HT-29 (cell line): ENCODE measurements around the gene IAPP. TPM values are rescaled to one million over a fixed set of nuclear protein-coding genes. Genes with fewer than 3 reads are reported as not detected.
"Not testable (repeated sequence)": the region's sequence is repeated elsewhere in the genome, so short reads cannot be mapped to it uniquely, and the experiment has no call there.

Experiments used
- DNase-seq: peaks from one replicate; pipeline ENCODE4 v3.0.0-alpha.2; 2015; ENCODE audit warnings: low spot score
- total RNA-seq: library from RNA; depleted of rRNA; stranded (reverse); fragments of >200 nt; shearing (Covaris generic); gene quantifications from 2 replicates; pipeline ENCODE4 v1.2.3, GENCODE V29; 2014; rRNA removed

Gene IAPP
- not detected in 2 replicates for total RNA-seq

- DNase-seq = no peak
These were observed at the start of gene IAPP for GRCh38 chr12:21372602-21373001. IAPP (plus strand) TSS chr12:21372902; CDS start chr12:21373352, 450 bp downstream.

- DNase-seq = no peak
These were observed 49.0 kb upstream of the IAPP start for GRCh38 chr12:21323736-21324135.

- DNase-seq = no peak
These were observed 48.2 kb upstream of the IAPP start for GRCh38 chr12:21324551-21324950.

- no peak for DNase-seq
These were observed 44.1 kb upstream of the IAPP start for GRCh38 chr12:21328578-21328977.

GRCh38 chr12:21330682-21331253 lies 41.9 kb upstream of the IAPP start:
- no peak for DNase-seq

- DNase-seq = no peak
These were observed 37.9 kb upstream of the IAPP start, which contains the start of gene SLCO1A2 for GRCh38 chr12:21334771-21335325. SLCO1A2 (minus strand) TSS chr12:21334917; CDS start chr12:21334647, 270 bp downstream.

GRCh38 chr12:21336656-21337055 lies 36.0 kb upstream of the IAPP start:
- peak; percentile 14 for DNase-seq

- no peak for DNase-seq
These were observed 35.2 kb upstream of the IAPP start for GRCh38 chr12:21337453-21337852.

GRCh38 chr12:21337959-21338744 lies 34.5 kb upstream of the IAPP start:
- no peak for DNase-seq

GRCh38 chr12:21339921-21340320 lies 32.8 kb upstream of the IAPP start:
- no peak for DNase-seq

- no peak for DNase-seq
These were observed 32.3 kb upstream of the IAPP start for GRCh38 chr12:21340403-21340802.

- DNase-seq = no peak
These were observed 30.9 kb upstream of the IAPP start for GRCh38 chr12:21341769-21342168.

- DNase-seq = no peak
These were observed 29.1 kb upstream of the IAPP start for GRCh38 chr12:21343636-21344035.

- DNase-seq = no peak
These were observed 26.0 kb upstream of the IAPP start for GRCh38 chr12:21346542-21347205.

- DNase-seq = no peak
These were observed 21.7 kb upstream of the IAPP start for GRCh38 chr12:21350975-21351374.

GRCh38 chr12:21353487-21353886 lies 19.2 kb upstream of the IAPP start:
- DNase-seq = no peak

GRCh38 chr12:21353948-21354347 lies 18.8 kb upstream of the IAPP start:
- no peak for DNase-seq

- DNase-seq = no peak
These were observed 18.1 kb upstream of the IAPP start for GRCh38 chr12:21354641-21355040.

GRCh38 chr12:21360632-21361031 lies 12.1 kb upstream of the IAPP start:
- not testable (repeated sequence) for DNase-seq

GRCh38 chr12:21369141-21369980 lies 3.3 kb upstream of the IAPP start:
- DNase-seq = no peak

GRCh38 chr12:21370845-21371449 lies 1.8 kb upstream of the IAPP start:
- peak; percentile 21 for DNase-seq
